Activated T-cell treated with anti-CD3 and anti-CD28 coated beads, Interleukin-2, amount 50 U/mL, for 4 hours (primary cell): ENCODE data around the gene ATP8A2. TPM values are rescaled to one million over a fixed set of nuclear protein-coding genes. Genes with fewer than 3 reads are reported as not detected.
"Not testable (repeated sequence)": the region's sequence is repeated elsewhere in the genome, so short reads cannot be mapped to it uniquely, and the experiment has no call there.

Experiments
- ATAC-seq, 2 donors: fragments of 200-7000 bp; cut with Tn5 transposase; one replicate each; pipeline ENCODE4 v1.10.0; 2021
- DNase-seq: peaks from one replicate; pipeline ENCODE4 v3.0.0-alpha.2; 2020
- H3K27me3 Mint-ChIP-seq: one replicate; pipeline ENCODE4 v1.8.0; 2021; ENCODE audit warnings: low read depth, mixed read lengths
- H3K36me3 Mint-ChIP-seq: one replicate; pipeline ENCODE4 v1.8.0; 2022; ENCODE audit warnings: mixed read lengths; ENCODE audit not compliant: insufficient read depth
- H3K4me1 Mint-ChIP-seq: one replicate; pipeline ENCODE4 v1.8.0; 2021; ENCODE audit warnings: low read depth, mixed read lengths
- H3K4me3 Mint-ChIP-seq: one replicate; pipeline ENCODE4 v1.8.0; 2021; ENCODE audit warnings: mild to moderate bottlenecking, moderate library complexity, mixed read lengths
- H3K9me3 Mint-ChIP-seq: one replicate; pipeline ENCODE4 v1.8.0; 2021; ENCODE audit warnings: mixed read lengths
- total RNA-seq, 3 donors: library from RNA; stranded (reverse); gene quantifications; one replicate each; pipeline ENCODE4 v1.2.1, GENCODE V29; 2021

ATP8A2 gene
- total RNA-seq, 3 donors from 2014 or later = 0.22 to 0.56 (median 0.50) TPM

DNA sequence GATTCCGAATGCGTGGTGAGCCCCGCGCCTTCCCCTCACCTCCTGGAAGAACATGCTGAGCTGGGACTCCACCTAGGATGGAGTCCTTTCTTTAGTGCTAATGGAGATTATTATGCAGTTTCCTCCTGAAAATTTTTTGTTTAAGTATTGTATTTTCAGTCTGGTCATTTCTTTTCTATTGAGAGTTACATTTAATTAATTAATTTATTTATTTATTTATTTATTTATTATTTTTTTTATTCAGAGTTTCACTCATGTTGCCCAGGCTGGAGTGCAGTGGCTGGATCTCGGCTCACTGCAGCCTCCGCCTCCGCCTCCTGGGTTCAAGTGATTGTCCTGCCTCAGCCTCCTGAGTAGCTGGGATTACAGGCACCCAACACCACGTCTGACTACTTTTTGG, 400.8 kb downstream of the ATP8A2 start:
- not testable (repeated sequence) for H3K4me3 Mint-ChIP-seq, H3K27me3 Mint-ChIP-seq, ATAC-seq, DNase-seq, H3K9me3 Mint-ChIP-seq, H3K4me1 Mint-ChIP-seq, H3K36me3 Mint-ChIP-seq

DNA sequence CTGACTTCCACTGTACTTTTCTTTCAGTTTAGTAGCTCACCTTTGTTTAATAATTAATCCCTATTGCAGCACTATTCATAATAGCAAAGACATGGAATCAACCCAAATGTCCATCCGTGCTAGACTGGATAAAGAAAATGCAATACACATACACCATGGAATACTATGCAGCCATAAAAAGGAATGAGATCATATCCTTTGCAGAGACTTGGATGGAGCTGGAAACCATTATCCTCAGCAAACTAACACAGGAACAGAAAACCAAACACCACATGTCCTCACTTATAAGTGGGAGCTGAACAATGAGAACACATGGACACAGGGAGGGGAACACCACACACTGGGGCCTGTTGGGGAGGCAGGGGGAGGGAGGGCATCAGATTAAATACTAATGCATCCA, 402.3 kb downstream of the ATP8A2 start:
- not testable (repeated sequence) for ATAC-seq, H3K9me3 Mint-ChIP-seq, H3K36me3 Mint-ChIP-seq, H3K27me3 Mint-ChIP-seq, H3K4me3 Mint-ChIP-seq, DNase-seq, H3K4me1 Mint-ChIP-seq

- ATAC-seq = no peak
- Mint-ChIP-seq H3K9me3 (no peaks in the 10 kb centered on the region), H3K36me3 (no peaks in the 10 kb centered on the region), H3K4me1 (peaks cover 6% of the 10 kb centered on the region), H3K27me3 (peaks cover 1% of the 10 kb centered on the region), H3K4me3 (no peak overlapping the region)
- DNase-seq = no peak
These were observed 403.5 kb downstream of the ATP8A2 start for GRCh38 chr13:25775275-25775674.

GRCh38 chr13:25775986-25776385, 404.2 kb downstream of the ATP8A2 start:
- no peaks in the 10 kb centered on the region for H3K9me3 Mint-ChIP-seq
- H3K4me1 Mint-ChIP-seq = peaks cover 4% of the 10 kb centered on the region
- no peak overlapping the region for H3K4me3 Mint-ChIP-seq
- DNase-seq = no peak
- ATAC-seq = no peak
- H3K27me3 Mint-ChIP-seq = peaks cover 1% of the 10 kb centered on the region
- no peaks in the 10 kb centered on the region for H3K36me3 Mint-ChIP-seq

DNA sequence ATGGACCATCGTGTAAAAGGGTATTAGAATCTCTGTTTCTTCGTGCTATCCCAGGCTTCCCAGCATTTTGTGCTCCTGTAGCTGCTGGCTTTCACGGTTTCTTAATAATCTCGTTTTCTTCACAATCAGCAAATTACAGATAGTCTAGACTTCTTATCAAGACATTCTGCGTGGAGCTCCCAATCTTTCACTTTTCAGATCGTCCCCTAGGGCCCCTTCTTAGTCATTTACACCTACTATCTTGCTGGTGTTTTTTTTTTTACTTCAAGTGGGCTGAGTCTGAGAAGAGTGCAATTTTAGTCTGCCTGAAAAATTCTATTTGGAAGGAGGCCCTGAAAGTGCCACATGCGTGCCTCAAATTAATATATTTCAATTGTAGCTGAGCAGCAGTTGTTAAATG, 404.9 kb downstream of the ATP8A2 start:
- no peak for ATAC-seq
- no peak for DNase-seq
- Mint-ChIP-seq H3K9me3 (no peaks in the 10 kb centered on the region), H3K4me3 (no peak overlapping the region), H3K4me1 (no peaks in the 10 kb centered on the region), H3K36me3 (no peaks in the 10 kb centered on the region), H3K27me3 (peaks cover 1% of the 10 kb centered on the region)

DNA sequence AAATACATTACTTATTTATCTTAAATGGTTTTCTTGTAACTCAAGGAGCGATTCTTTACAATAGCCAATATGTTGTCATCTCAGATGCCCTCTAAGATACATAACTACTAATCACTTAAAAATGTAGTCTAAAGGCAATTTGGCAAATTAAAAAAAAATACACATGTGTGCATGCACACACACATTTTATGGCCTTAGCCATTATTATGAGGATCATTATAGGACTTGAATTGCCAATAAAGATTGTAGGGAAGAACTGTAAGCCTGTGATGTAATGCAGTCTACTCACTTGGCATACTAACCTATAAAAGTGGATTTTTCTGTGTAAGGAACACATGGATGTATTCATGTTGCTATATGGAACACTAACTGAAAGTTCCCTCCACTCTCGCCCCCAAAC, 405.7 kb downstream of the ATP8A2 start:
- DNase-seq = no peak
- Mint-ChIP-seq H3K4me3 (no peak overlapping the region), H3K36me3 (no peaks in the 10 kb centered on the region), H3K9me3 (no peaks in the 10 kb centered on the region), H3K27me3 (peaks cover 1% of the 10 kb centered on the region), H3K4me1 (no peaks in the 10 kb centered on the region)
- ATAC-seq = no peak

DNA sequence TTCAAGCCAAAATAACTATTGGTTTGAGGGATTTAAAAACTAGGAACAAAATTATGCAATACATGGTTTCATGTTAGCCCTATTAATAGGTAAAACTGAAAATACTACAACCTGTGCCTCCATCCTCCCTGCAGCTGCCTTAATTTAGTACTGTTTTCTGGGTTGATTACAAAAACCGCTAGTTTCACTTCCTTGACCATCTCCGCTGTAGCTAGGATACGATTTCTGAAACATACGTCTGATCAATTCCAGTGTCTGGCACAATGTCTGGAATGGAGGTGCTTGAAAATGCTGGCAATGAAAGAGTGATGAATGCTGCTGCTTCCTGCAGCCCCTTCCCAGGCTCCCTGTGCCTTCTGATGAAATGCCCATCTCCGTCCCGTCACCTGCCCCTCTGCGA, 406.6 kb downstream of the ATP8A2 start:
- H3K36me3 Mint-ChIP-seq = no peaks in the 10 kb centered on the region
- peaks cover 1% of the 10 kb centered on the region for H3K27me3 Mint-ChIP-seq

GRCh38 chr13:25778808-25779305, 407.1 kb downstream of the ATP8A2 start:
- Mint-ChIP-seq H3K9me3 (no peaks in the 10 kb centered on the region), H3K4me3 (no peak overlapping the region), H3K27me3 (no peaks in the 10 kb centered on the region), H3K36me3 (no peaks in the 10 kb centered on the region), H3K4me1 (no peaks in the 10 kb centered on the region)
- DNase-seq (no peak), ATAC-seq (no peak)

More for the DNA sequence above, 406.6 kb downstream of the ATP8A2 start:
- ATAC-seq (no peak), DNase-seq (no peak)
- no peaks in the 10 kb centered on the region for H3K4me1 Mint-ChIP-seq
- no peaks in the 10 kb centered on the region for H3K9me3 Mint-ChIP-seq
- H3K4me3 Mint-ChIP-seq = no peak overlapping the region

- no peaks in the 10 kb centered on the region for H3K4me1 Mint-ChIP-seq
- H3K27me3 Mint-ChIP-seq = peaks cover 5% of the 10 kb centered on the region
- no peak overlapping the region for H3K4me3 Mint-ChIP-seq
- H3K36me3 Mint-ChIP-seq = no peaks in the 10 kb centered on the region
- no peaks in the 10 kb centered on the region for H3K9me3 Mint-ChIP-seq
- ATAC-seq = no peak
- no peak for DNase-seq
These were observed 411.3 kb downstream of the ATP8A2 start for GRCh38 chr13:25783076-25783475.

DNA sequence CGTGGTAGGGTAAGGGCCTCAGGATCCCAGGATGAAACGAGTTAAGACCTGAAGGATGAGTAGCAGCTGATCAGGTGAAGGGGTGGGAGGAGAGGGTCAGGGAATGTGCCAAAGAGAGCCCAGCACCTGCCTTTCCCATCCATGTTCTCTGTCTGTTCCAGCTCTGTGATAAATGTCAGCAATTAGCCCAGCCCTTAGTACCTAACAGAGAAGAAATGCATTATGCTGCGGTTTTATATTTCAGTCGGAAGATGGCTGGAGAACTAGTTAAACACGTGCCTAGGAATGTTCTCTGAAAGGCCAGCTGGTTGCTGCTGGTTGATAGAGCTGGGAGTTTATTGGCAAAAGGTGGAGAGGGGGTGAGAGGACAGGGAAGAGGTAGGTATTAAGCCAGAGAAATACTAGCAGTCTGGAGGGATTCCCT, 411.8 kb downstream of the ATP8A2 start:
- Mint-ChIP-seq H3K4me1 (no peaks in the 10 kb centered on the region), H3K36me3 (no peaks in the 10 kb centered on the region), H3K27me3 (peaks cover 5% of the 10 kb centered on the region), H3K4me3 (no peak overlapping the region), H3K9me3 (no peaks in the 10 kb centered on the region)
- DNase-seq (no peak), ATAC-seq (no peak)

DNA sequence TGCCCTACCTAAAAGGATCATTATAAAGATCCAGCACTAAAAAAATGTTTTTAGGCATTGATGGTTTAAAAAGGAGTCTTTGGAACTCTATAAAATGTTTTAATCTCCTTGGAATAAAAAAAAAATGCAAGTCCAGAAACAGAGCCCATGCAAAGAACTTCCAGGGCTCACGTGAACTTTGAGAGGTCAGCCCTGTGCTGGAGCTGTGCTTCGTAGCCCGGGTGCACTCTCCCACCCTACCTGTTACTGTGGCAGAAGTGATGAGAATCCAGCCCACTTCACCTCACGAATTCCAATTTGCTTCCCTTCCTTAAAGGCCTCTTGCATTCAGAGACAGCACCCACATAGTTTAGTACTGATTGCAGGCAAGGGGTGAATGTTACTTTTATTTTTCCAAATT, 412.3 kb downstream of the ATP8A2 start:
- Mint-ChIP-seq H3K4me3 (no peak overlapping the region), H3K4me1 (no peaks in the 10 kb centered on the region), H3K9me3 (no peaks in the 10 kb centered on the region), H3K36me3 (no peaks in the 10 kb centered on the region), H3K27me3 (peaks cover 5% of the 10 kb centered on the region)
- DNase-seq (no peak), ATAC-seq (no peak)

DNA sequence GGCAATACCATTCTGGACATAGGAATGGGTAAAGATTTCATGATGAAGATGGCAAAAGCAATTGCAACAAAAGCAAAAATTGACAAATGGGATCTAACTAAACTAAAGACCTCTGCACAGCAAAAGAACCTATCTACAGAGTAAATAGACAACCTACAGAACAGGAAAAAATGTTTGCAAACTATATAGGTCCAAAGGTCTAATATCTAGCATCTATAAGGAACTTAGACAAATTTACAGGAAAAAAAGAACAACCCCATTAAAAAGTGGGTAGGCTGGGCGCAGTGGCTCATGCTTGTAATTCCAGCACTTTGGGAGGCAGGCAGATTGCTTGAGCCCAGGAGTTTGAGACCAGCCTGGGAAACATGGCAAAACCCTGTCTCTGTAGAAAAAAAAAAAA, 418.4 kb downstream of the ATP8A2 start:
- not testable (repeated sequence) for H3K9me3 Mint-ChIP-seq, H3K4me3 Mint-ChIP-seq

GRCh38 chr13:25795277-25795676, 423.5 kb downstream of the ATP8A2 start:
- no peak for ATAC-seq
- H3K36me3 Mint-ChIP-seq = no peaks in the 10 kb centered on the region
- no peak for DNase-seq
- no peaks in the 10 kb centered on the region for H3K27me3 Mint-ChIP-seq
- no peak overlapping the region for H3K4me3 Mint-ChIP-seq
- no peaks in the 10 kb centered on the region for H3K4me1 Mint-ChIP-seq
- H3K9me3 Mint-ChIP-seq = no peaks in the 10 kb centered on the region

More for the DNA sequence above, 418.4 kb downstream of the ATP8A2 start:
- H3K4me1 Mint-ChIP-seq, DNase-seq, ATAC-seq, H3K36me3 Mint-ChIP-seq, H3K27me3 Mint-ChIP-seq: not testable (repeated sequence)

GRCh38 chr13:25796474-25796873, 424.7 kb downstream of the ATP8A2 start:
- no peaks in the 10 kb centered on the region for H3K36me3 Mint-ChIP-seq
- no peak overlapping the region for H3K4me3 Mint-ChIP-seq
- ATAC-seq (no peak), DNase-seq (no peak)
- no peaks in the 10 kb centered on the region for H3K4me1 Mint-ChIP-seq
- no peaks in the 10 kb centered on the region for H3K9me3 Mint-ChIP-seq
- H3K27me3 Mint-ChIP-seq = no peaks in the 10 kb centered on the region

DNA sequence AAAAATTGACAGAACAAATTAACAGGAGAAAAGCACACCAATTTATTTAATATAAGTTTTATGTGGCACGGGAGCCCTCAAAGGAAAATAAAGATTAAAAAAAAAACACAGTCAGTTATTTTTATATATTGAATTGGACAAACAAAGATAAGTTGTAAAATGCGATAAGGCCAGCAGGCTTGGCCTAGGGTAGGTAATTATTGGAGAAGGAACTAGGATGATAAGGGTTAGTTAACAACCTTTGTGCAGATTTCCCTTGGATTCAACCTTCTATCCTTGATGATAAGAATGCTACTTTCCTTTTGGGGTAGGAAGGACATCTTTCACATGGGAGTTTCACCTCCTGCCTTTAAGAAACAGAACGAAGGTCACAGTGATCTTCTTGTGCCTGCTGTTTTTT, 427.2 kb downstream of the ATP8A2 start:
- H3K27me3 Mint-ChIP-seq = peaks cover 3% of the 10 kb centered on the region
- H3K4me3 Mint-ChIP-seq = no peak overlapping the region
- no peaks in the 10 kb centered on the region for H3K9me3 Mint-ChIP-seq
- H3K4me1 Mint-ChIP-seq = no peaks in the 10 kb centered on the region
- DNase-seq (no peak), ATAC-seq (no peak)
- no peaks in the 10 kb centered on the region for H3K36me3 Mint-ChIP-seq

DNA sequence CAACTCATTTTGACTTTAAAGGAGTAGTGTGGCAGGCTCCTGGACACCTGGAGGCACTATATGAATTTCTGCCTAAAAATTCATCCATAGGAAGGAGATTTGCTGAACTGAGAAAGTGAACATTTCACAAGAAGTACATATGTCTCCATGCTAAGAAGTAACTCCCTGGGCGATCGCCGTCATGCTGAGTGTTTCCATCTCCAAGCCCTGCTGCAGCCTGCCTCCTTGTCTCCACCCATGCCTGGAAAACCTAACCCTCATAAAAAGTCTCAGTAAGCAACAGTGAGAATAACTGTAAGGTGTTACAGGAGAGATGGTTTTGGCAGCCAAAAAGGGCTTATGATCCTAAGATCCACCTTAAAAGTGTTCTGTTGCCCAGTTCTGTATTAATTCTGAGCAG, 428.7 kb downstream of the ATP8A2 start:
- Mint-ChIP-seq H3K4me3 (no peak overlapping the region), H3K4me1 (no peaks in the 10 kb centered on the region), H3K36me3 (no peaks in the 10 kb centered on the region), H3K27me3 (peaks cover 5% of the 10 kb centered on the region), H3K9me3 (no peaks in the 10 kb centered on the region)
- DNase-seq (no peak), ATAC-seq (no peak)
